HL-60/S4 (cell line): ENCODE results near the gene RIPOR3.

Source experiments
- in situ Hi-C: fragments of 300-500 bp; cut with MboI; formaldehyde crosslinking; loops from 2 replicates; pipeline ENCODE4 v1.14.3; 2022; ENCODE audit warnings: low sequenced_read_pairs

Gene RIPOR3

GRCh38 chr20:50690650-50691572 lies at the start of gene RIPOR3:
Gene RIPOR3, minus strand, starts transcription at chr20:50691542. Its CDS starts 414 bp downstream, at chr20:50691128.
- in situ Hi-C loops, result no loop called here

GRCh38 chr20:50737352-50737751 lies 46.0 kb upstream of the RIPOR3 start:
- in situ Hi-C loops, result no loop called here

- in situ Hi-C loops, result no loop called here
These were observed 44.5 kb upstream of the RIPOR3 start for GRCh38 chr20:50735813-50736212.

- in situ Hi-C loops, result no loop called here
These were observed 43.7 kb upstream of the RIPOR3 start for GRCh38 chr20:50734730-50735679.

- in situ Hi-C loops, result no loop called here
These were observed 42.5 kb upstream of the RIPOR3 start for GRCh38 chr20:50733644-50734349.

GRCh38 chr20:50731930-50732690 lies 40.8 kb upstream of the RIPOR3 start:
- in situ Hi-C loops, result no loop called here

- in situ Hi-C loops, result no loop called here
These were observed 40.0 kb upstream of the RIPOR3 start, which contains the start of gene PARD6B for GRCh38 chr20:50731055-50731929. Gene PARD6B, plus strand, starts transcription at chr20:50731580. Its CDS starts 207 bp downstream, at chr20:50731787.

- in situ Hi-C loops, result no loop called here
These were observed 39.4 kb upstream of the RIPOR3 start for GRCh38 chr20:50730765-50731054.

- in situ Hi-C loops, result no loop called here
These were observed 38.8 kb upstream of the RIPOR3 start for GRCh38 chr20:50729901-50730764.

- in situ Hi-C loops, result no loop called here
These were observed 37.9 kb upstream of the RIPOR3 start for GRCh38 chr20:50728981-50729874.

GRCh38 chr20:50728486-50728980 lies 37.2 kb upstream of the RIPOR3 start:
- in situ Hi-C loops, result no loop called here

GRCh38 chr20:50727792-50728485 lies 36.6 kb upstream of the RIPOR3 start:
- in situ Hi-C loops, result no loop called here

- in situ Hi-C loops, result no loop called here
These were observed 35.8 kb upstream of the RIPOR3 start for GRCh38 chr20:50726955-50727791.

GRCh38 chr20:50725724-50726005 lies 34.3 kb upstream of the RIPOR3 start:
- in situ Hi-C loops, result no loop called here

GRCh38 chr20:50724851-50725723 lies 33.7 kb upstream of the RIPOR3 start:
- in situ Hi-C loops, result no loop called here
